DMS153 treated with DMSO at 0.1 percent for 48 hours (cell line): Measurements from ENCODE around the gene CHRNA7.

Experiments
- DNase-seq: peaks from one replicate; lab custom pipeline; 2025; ENCODE audit not compliant: unreplicated experiment; lab: John Stamatoyannopoulos, UW

The CHRNA7 gene

DNA sequence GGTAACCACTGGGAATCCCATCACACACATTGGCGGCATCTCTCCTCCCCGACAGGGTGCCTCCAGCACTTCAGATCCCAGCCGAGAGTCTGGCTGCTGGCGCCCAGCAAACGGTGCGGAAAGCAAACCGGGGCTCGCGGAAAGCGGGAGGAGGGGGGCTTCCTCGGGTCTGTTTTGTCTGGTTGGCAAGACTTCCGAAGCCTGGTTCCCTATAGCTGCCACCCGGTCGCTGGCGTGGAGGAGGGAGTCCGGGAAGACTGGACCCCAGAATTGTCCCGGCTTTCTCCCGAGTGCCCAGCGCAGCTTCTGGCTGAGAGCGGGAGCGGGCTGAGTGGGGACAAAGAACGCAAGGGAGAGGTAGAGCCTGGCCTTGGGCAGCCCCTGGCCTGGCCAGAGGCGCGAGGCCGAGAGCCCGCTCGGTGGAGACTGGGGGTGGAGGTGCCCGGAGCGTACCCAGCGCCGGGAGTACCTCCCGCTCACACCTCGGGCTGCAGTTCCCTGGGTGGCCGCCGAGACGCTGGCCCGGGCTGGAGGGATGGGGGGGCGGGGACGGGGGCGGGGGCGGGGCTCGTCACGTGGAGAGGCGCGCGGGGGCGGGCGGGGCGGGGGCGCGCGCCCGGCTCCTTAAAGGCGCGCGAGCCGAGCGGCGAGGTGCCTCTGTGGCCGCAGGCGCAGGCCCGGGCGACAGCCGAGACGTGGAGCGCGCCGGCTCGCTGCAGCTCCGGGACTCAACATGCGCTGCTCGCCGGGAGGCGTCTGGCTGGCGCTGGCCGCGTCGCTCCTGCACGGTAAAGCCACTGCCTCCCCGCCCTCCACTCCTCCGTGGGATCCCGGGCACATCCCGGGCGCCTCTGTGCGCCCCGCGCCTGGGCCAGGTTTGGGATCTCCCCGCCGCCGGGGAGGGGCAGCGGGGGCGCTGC is at the start of gene CHRNA7:
Gene CHRNA7 (plus strand): TSS at position 654 of the 920 bp plus-strand sequence. CDS start 80 bp downstream, at position 734.
- no peak for DNase-seq

DNA sequence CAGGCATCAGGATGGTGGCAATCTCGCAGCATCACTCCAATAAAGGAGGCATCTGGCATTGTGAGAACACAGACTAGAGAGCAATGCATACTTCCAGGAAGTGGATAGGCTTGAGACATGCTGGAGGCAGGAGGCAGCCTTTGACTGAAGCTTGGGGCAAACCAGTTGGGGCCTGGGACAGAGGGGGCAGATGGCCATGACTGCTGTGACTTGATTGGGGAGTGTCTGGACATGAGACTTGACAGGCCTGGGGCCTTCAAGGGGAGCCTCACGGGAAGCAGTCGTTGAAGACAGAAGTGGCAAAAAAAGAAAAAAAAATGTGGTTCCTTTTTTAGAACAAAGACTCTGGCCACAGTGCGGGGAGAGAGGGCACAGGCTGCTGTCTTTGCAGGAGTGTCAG is 44.7 kb upstream of the CHRNA7 start:
- DNase-seq = no peak

- DNase-seq = no peak
Measured at GRCh38 chr15:31993062-31993461, 37.3 kb upstream of the CHRNA7 start.

- no peak for DNase-seq
Measured at GRCh38 chr15:31997711-31998110, 32.6 kb upstream of the CHRNA7 start.

- no peak for DNase-seq
Measured at GRCh38 chr15:32003558-32003957, 26.8 kb upstream of the CHRNA7 start.

- DNase-seq = no peak
Measured at GRCh38 chr15:32004249-32004648, 26.1 kb upstream of the CHRNA7 start.

- DNase-seq = no peak
Measured at GRCh38 chr15:32007355-32007960, 22.9 kb upstream of the CHRNA7 start.

DNA sequence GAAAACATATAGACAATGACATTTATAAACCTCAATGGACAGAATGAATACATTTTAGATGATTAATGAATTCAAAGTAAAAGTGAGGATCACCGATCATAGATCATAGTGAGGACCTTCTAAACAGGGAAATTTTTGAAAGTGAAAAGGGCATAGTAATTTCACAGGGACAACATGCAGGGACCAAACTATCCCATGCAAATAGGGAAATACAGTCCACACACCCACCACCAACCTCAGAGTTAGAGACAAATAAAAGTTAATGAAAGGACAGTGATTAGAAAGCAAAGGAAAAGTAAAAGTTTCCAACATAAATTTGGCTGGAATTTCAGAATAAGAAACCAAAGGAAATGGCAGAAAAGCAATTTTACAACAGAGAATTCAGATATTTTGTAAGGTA is 15.4 kb upstream of the CHRNA7 start:
- no peak for DNase-seq

- DNase-seq = no peak
Measured at GRCh38 chr15:32020156-32020555, 10.2 kb upstream of the CHRNA7 start.

GRCh38 chr15:32028921-32029320 is 1.4 kb upstream of the CHRNA7 start:
- DNase-seq = no peak

- no peak for DNase-seq
Measured at GRCh38 chr15:32029409-32029861, 880 bp upstream of the CHRNA7 start.

- no peak for DNase-seq
Measured at GRCh38 chr15:32030795-32031194, 480 bp downstream of the CHRNA7 start.

DNA sequence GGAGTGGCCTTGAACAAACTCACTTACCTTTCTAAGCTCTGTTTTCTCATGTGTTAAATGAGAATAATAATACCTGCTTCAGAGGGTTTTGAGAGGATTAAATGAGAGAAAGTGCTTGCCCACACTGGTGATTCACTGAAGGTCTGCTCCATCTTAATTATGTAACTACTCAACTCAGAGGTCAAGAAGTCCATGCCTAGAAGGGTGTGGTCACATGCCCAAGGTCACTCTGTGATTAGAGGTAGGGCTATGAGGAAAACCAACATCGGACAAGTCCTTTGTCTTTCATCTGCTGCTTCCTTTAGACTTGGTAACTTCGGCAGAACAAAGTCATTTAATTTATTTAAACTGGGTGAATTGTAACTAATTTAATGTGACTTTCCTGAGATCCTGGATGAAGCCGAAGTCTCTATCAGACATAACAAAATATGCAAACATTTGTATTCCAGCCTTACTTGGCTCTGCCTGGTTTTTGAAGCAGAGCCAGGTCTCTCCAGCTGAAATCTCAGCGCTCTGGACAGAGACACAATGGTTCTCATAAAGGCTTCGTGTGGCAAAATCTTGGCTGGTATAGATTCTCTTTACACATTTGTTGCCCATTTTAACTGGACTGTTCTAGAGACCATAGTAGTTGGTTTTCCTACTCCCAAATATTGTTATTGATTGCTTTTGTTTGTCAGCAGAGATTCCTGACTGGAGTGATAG is 3.0 kb downstream of the CHRNA7 start:
- DNase-seq = no peak

DNA sequence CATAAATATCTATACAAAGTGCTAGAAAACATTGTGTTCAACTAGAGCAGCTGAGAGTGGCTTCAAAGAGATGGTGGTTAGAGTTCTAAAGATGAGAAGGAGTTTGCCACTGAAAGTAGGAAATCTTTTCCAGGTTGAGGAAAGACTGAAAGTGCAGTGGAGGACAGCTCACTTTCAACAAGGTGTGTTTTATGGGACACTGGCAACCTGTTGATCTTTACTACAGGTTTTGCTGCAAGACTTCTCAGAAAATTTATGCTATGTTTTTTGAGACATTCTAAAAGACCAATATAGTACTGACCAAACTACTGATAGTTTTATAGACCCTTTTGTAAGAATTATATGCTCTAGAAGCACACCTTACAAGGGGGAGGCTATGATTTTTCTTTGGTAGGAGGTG is 3.8 kb downstream of the CHRNA7 start:
- no peak for DNase-seq

DNA sequence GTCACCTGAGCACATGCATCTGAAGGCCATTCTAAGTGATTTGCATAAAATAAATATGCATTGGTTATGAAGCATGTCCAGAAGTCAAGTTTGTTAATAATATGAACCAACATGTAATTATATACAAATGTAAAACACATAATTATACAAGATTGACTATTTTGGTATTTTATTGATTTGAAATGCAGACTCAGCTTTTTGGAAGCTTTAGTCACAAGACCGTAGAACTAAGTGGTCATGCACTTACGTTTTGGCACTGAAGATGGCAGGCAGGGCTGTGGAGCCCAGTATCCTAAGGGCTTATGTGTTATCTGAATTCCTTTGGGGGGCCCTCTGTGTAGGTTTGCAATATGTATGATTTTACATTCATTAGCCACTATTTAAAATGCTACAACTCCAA is 5.0 kb downstream of the CHRNA7 start:
- no peak for DNase-seq

DNA sequence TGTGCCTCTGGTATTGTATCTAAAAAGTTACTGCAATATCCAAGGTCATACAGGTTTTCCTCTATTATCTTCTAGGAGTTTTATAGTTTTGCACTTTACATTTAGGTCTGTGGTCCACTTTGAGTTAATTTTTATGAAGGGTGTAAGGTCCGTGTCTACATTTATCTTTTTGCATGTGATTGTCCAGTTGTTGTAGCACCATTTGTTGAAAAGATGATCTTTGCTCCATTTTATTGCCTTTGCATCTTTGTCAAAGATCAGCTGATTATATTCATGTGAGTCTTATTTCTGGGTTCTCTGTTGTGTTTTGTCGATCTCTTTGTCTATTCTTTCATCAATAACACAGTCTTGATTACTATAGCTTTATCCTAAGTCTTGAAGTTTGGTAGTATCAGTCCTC is 6.7 kb downstream of the CHRNA7 start:
- no peak for DNase-seq

- DNase-seq = no peak
Measured at GRCh38 chr15:32041294-32041693, 11.0 kb downstream of the CHRNA7 start.

DNA sequence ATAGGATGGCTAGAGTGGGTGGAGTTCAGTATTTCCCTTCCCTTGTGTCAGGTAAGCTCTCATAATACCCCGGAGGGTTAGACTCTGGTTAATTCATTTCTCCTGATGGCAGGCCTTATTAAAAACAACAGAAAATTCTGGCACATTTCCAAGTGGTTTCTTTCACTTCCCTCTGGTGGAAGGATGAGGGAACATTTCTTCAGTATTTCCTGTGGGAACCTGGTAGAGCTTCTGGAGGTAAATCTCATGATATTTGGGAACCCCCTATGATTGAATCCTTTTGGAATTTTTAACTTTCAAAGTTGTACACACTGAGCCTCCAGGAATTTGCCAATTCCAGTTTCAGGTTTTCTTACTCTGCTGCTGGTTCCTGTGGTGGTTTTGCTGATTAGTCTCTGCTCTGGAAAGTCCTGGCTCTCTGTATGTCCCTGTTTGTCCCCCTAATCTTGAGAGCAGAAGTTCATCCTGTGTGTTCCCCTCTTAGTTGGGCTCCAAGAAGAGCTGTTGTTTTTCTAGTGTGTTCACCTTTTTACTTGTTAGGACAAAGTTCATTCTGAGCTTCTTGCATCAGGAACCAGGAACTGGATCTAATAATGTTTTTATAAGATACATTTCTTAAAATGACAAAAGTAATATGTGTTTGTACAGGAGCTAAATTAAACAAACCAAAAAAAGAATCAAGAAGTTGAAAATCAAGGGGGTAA is 12.1 kb downstream of the CHRNA7 start:
- no peak for DNase-seq

GRCh38 chr15:32053719-32054118 is 23.4 kb downstream of the CHRNA7 start:
- no peak for DNase-seq

- DNase-seq = no peak
Measured at GRCh38 chr15:32057876-32058425, 27.6 kb downstream of the CHRNA7 start.

- no peak for DNase-seq
Measured at GRCh38 chr15:32060706-32061105, 30.4 kb downstream of the CHRNA7 start.
